B cell (primary cell): ENCODE data around the gene ZEB1. TPM values are rescaled to one million over a fixed set of nuclear protein-coding genes. Genes with fewer than 3 reads are reported as not detected.

Experiments used
- ATAC-seq: fragments of 200-7000 bp; cut with Tn5 transposase; one replicate; pipeline ENCODE4 v1.10.0; 2021; ENCODE audit warnings: low read depth, mild to moderate bottlenecking, moderate number of reproducible peaks, moderate library complexity
- CTCF ChIA-PET: fragments of 350-600 bp; sonication (Branson Sonifier 250); formaldehyde crosslinking; loops from one replicate; lab custom pipeline; 2021; ENCODE audit warnings: antibody characterized with exemption, inconsistent platforms; lab: Charles Lee
- POLR2A ChIA-PET: fragments of 350-600 bp; sonication (Branson Sonifier 250); formaldehyde crosslinking; loops from one replicate; lab custom pipeline; 2021; ENCODE audit warnings: antibody characterized with exemption; lab: Charles Lee
- DNase-seq: peaks from one replicate; pipeline ENCODE4 v3.0.0; 2013
- H2AFZ ChIP-seq: 2 replicates; pipeline ENCODE4 v1.6.1; 2012; ENCODE audit warnings: mild to moderate bottlenecking, low read depth, low read length; ENCODE audit not compliant: insufficient read depth, poor library complexity, severe bottlenecking
- H3K27ac ChIP-seq, 2 donors: 1 replicate in 1 of 2; 2 replicates in 1 of 2; pipeline ENCODE4 v1.5.1; 2012 to 2013; ENCODE audit warnings: low read length in 2 of 2, mild to moderate bottlenecking in 2 of 2, moderate library complexity in 1 of 2
- H3K27me3 ChIP-seq, 4 experiments: fragments of 200-600 bp in 1 of 4; sonication (generic) in 1 of 4; replicated peaks in 1 of 4; 1 replicate in 2 of 4; 2 replicates in 2 of 4; pipeline versions ENCODE4 v1.6.1 to v1.7.0; 2013 to 2016; ENCODE audit warnings: low read length in 3 of 4, mild to moderate bottlenecking in 2 of 4, mixed read lengths in 1 of 4, moderate library complexity in 1 of 4; ENCODE audit not compliant: insufficient read depth in 4 of 4, control insufficient read depth in 3 of 4; ENCODE audit errors: control extremely low read depth in 1 of 4
- H3K36me3 ChIP-seq, 2 experiments: replicated peaks in 1 of 2; 1 replicate in 1 of 2; 2 replicates in 1 of 2; pipeline versions ENCODE4 v1.6.1 to v1.7.1; 2013; ENCODE audit warnings: low read length in 1 of 2; ENCODE audit not compliant: insufficient read depth in 2 of 2, control insufficient read depth in 1 of 2; ENCODE audit errors: control extremely low read depth in 1 of 2, extremely low read depth in 1 of 2
- H3K4me1 ChIP-seq, 2 donors: fragments of 200-600 bp in 1 of 2; sonication (generic) in 1 of 2; 1 replicate in 1 of 2; 2 replicates in 1 of 2; pipeline versions ENCODE4 v1.5.1 to v1.6.1; 2013 to 2017; ENCODE audit warnings: low read length in 2 of 2; ENCODE audit not compliant: control insufficient read depth in 2 of 2, insufficient read depth in 2 of 2
- H3K4me2 ChIP-seq: replicated peaks from 2 replicates; pipeline ENCODE3; 2012; ENCODE audit warnings: mild to moderate bottlenecking, low read depth, low read length; ENCODE audit not compliant: poor library complexity, severe bottlenecking
- H3K4me3 ChIP-seq, 5 experiments: fragments of 200-600 bp in 1 of 5; sonication (generic) in 1 of 5; 1 replicate in 3 of 5; 2 replicates in 2 of 5; pipeline versions ENCODE4 v1.5.1 to v1.7.0; 2011 to 2016; ENCODE audit warnings: low read length in 4 of 5, mild to moderate bottlenecking in 4 of 5, low read depth in 2 of 5, control low read depth in 1 of 5, moderate library complexity in 1 of 5; ENCODE audit not compliant: insufficient read depth in 1 of 5; ENCODE audit errors: control extremely low read depth in 1 of 5, extremely low read depth in 1 of 5
- H3K79me2 ChIP-seq: fragments of 200-600 bp; sonication (generic); one replicate; pipeline ENCODE4 v1.6.0; 2016; ENCODE audit warnings: low read length; ENCODE audit not compliant: control insufficient read depth, insufficient read depth
- H3K9ac ChIP-seq: fragments of 200-600 bp; sonication (generic); 2 replicates; pipeline ENCODE4 v1.6.1; 2017; ENCODE audit warnings: mild to moderate bottlenecking, low read length, moderate library complexity
- H3K9me3 ChIP-seq, 3 donors: one replicate each; pipeline versions ENCODE4 v1.6.1 to v1.7.1; 2013; ENCODE audit warnings: low read length in 2 of 3; ENCODE audit not compliant: control insufficient read depth in 2 of 3, insufficient read depth in 1 of 3; ENCODE audit errors: control extremely low read depth in 1 of 3
- H4K20me1 ChIP-seq: 2 replicates; pipeline ENCODE4 v1.6.0; 2012; ENCODE audit warnings: mild to moderate bottlenecking, low read length; ENCODE audit not compliant: insufficient read depth, control insufficient read depth, poor library complexity, severe bottlenecking
- H3K27ac Mint-ChIP-seq: one replicate; pipeline ENCODE4 v1.8.0; 2021; ENCODE audit warnings: mixed read lengths
- H3K27me3 Mint-ChIP-seq: one replicate; pipeline ENCODE4 v1.8.0; 2021; ENCODE audit warnings: mixed read lengths
- H3K4me1 Mint-ChIP-seq: one replicate; pipeline ENCODE4 v1.8.0; 2021; ENCODE audit warnings: mixed read lengths
- H3K4me3 Mint-ChIP-seq: one replicate; pipeline ENCODE4 v1.8.0; 2021; ENCODE audit warnings: mixed read lengths
- H3K9me3 Mint-ChIP-seq: one replicate; pipeline ENCODE4 v1.8.0; 2022; ENCODE audit warnings: mixed read lengths; ENCODE audit not compliant: insufficient read depth
- EZH2 ChIP-seq: IDR thresholded peaks from 2 replicates; pipeline ENCODE4 v1.6.1; 2012; ENCODE audit warnings: borderline replicate concordance, low read depth, mild to moderate bottlenecking, moderate library complexity, low read length; ENCODE audit not compliant: insufficient read depth, poor library complexity, severe bottlenecking
- WGBS: methylation state at CpG from one replicate; pipeline ENCODE4 v1.1.5; 2013; ENCODE audit warnings: missing lambda C conversion rate; ENCODE audit not compliant: insufficient coverage; 5-methylcytosine and 5-hydroxymethylcytosine counted together
- intact Hi-C: fragments of 100-400 bp; cut with micrococcal nuclease; formaldehyde crosslinking; loops from one replicate; pipeline ENCODE4 v1.10.0; 2022
- polyA plus RNA-seq: library from polyadenylated mRNA; depleted of rRNA; stranded (reverse); fragments of >200 nt; gene quantifications from 2 replicates; pipeline ENCODE4 v1.2.3, GENCODE V29; 2012
- total RNA-seq, 2 donors: library from RNA; stranded (reverse); fragments of 120-200 nt in 1 of 2; gene quantifications; 1 replicate in 1 of 2; 2 replicates in 1 of 2; pipeline versions ENCODE4 v1.2.3 to v1.2.4, GENCODE V29; 2013 to 2022
- TF ChIP-seq, protein P1 (sequence below): fragments of 200-600 bp; IDR thresholded peaks from one replicate; pipeline ENCODE4 v1.8.0; 2022; ENCODE audit warnings: antibody characterized with exemption, mild to moderate bottlenecking

Gene ZEB1
- total and polyA plus RNA-seq, 2 donors (not counting 1 experiment from before 2014, with no cell fraction given), result 11.2 to 96.7 TPM

DNA sequence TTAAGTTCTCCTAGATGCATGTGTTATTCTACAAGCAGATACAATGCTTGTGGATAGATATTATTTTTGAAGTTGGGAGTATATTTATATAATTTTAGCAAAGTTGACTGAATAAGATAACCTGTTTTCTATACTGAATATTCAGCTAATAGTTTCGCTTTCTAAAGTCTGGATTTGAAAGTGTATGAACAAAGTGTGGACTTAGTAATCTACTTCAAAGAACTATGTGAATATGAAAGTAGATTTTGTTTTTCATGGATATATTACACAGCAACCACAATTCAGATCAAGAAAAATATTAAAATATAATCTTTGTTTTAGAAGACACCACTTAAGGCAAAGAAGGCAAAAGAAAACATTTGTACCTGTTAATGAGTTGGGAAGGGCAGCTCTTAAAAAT, 78.8 kb downstream of the ZEB1 start:
- Histone ChIP-seq H4K20me1 (no peaks in the 10 kb centered on the region), H3K27ac (no peak overlapping the region), H3K36me3 (no peaks in the 10 kb centered on the region), H3K27me3 (no peaks in the 10 kb centered on the region), H3K79me2 (peaks cover 10% of the 10 kb centered on the region), H3K9ac (no peak overlapping the region), H2AFZ (no peak overlapping the region), H3K4me1 (no peaks in the 10 kb centered on the region), H3K4me2 (no peak overlapping the region), H3K9me3 (no peaks in the 10 kb centered on the region), H3K4me3 (no peak overlapping the region)
- TF ChIP-seq EZH2, result no peak
- TF ChIP-seq, protein P1, sequence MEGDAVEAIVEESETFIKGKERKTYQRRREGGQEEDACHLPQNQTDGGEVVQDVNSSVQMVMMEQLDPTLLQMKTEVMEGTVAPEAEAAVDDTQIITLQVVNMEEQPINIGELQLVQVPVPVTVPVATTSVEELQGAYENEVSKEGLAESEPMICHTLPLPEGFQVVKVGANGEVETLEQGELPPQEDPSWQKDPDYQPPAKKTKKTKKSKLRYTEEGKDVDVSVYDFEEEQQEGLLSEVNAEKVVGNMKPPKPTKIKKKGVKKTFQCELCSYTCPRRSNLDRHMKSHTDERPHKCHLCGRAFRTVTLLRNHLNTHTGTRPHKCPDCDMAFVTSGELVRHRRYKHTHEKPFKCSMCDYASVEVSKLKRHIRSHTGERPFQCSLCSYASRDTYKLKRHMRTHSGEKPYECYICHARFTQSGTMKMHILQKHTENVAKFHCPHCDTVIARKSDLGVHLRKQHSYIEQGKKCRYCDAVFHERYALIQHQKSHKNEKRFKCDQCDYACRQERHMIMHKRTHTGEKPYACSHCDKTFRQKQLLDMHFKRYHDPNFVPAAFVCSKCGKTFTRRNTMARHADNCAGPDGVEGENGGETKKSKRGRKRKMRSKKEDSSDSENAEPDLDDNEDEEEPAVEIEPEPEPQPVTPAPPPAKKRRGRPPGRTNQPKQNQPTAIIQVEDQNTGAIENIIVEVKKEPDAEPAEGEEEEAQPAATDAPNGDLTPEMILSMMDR, result no peak
- Mint-ChIP-seq H3K4me1 (peaks cover 33% of the 10 kb centered on the region), H3K27me3 (no peaks in the 10 kb centered on the region), H3K9me3 (no peaks in the 10 kb centered on the region), H3K4me3 (no peak overlapping the region), H3K27ac (no peak overlapping the region)
- POLR2A ChIA-PET, result no interaction called here
- ATAC-seq, result no peak
- no CpG with 5 or more reads among the region's 1 CpG for WGBS
- DNase-seq, result no peak
- CTCF ChIA-PET, result interaction anchor here (0.6 kb wide), 1 partner anchor 727 kb away, joined by 4 read pairs; no protein-coding TSS in a partner anchor
- intact Hi-C loops, result no loop called here

GRCh38 chr10:31399171-31399570, 80.2 kb downstream of the ZEB1 start:
- intact Hi-C loops, result no loop called here
- CTCF ChIA-PET, result no interaction called here
- Histone ChIP-seq H3K4me1 (no peaks in the 10 kb centered on the region), H3K27me3 (no peaks in the 10 kb centered on the region), H3K9me3 (no peaks in the 10 kb centered on the region), H3K4me2 (no peak overlapping the region), H3K79me2 (peaks cover 10% of the 10 kb centered on the region), H2AFZ (no peak overlapping the region), H3K36me3 (no peaks in the 10 kb centered on the region), H4K20me1 (no peaks in the 10 kb centered on the region), H3K4me3 (no peak overlapping the region), H3K27ac (no peak overlapping the region), H3K9ac (no peak overlapping the region)
- no peak for ATAC-seq
- no peak overlapping the region for H3K4me3 Mint-ChIP-seq
- H3K27me3 Mint-ChIP-seq, result no peaks in the 10 kb centered on the region
- TF ChIP-seq, protein P1, result no peak
- no peak for TF ChIP-seq EZH2
- POLR2A ChIA-PET, result no interaction called here
- H3K4me1 Mint-ChIP-seq, result peaks cover 32% of the 10 kb centered on the region
- no peak overlapping the region for H3K27ac Mint-ChIP-seq
- WGBS, result 100% methylated on average over 3 of the region's 5 CpGs
- no peaks in the 10 kb centered on the region for H3K9me3 Mint-ChIP-seq
- DNase-seq, result no peak
